GM21528 (cell line): Measurements from ENCODE around the gene LAGE3.
"Not testable (repeated sequence)": the region's sequence is repeated elsewhere in the genome, so short reads cannot be mapped to it uniquely, and the experiment has no call there.

Experiments
- ATAC-seq: cut with Tn5 transposase; IDR thresholded peaks from one replicate; pipeline ENCODE4 v1.9.1; 2021; ENCODE audit warnings: mild to moderate bottlenecking, moderate library complexity; ENCODE audit not compliant: unreplicated experiment, low FRiP score

LAGE3 gene

GRCh38 chrX:154502989-154503388 is 23.9 kb upstream of the LAGE3 start:
- no peak for ATAC-seq

GRCh38 chrX:154502098-154502497 is 23.0 kb upstream of the LAGE3 start:
- no peak for ATAC-seq

DNA sequence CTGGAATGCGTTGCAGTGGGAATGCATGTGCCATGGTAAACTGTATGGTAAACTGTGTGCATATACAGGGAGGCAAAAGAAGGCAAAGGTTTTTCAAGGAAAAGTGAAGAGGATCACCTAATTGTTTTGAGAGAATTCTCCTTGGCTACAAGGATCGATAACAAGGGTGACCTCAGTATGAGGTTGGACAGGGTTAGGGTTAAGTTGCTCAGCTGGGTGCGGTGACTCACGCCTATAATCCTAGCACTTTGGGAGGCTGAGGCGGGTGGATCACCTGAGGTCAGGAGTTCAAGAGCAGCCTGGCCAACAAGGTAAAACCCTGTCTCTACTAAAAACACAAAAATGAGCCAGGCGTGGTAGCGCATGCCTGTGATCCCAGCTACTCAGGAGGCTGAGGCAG is 22.3 kb upstream of the LAGE3 start:
- not testable (repeated sequence) for ATAC-seq

DNA sequence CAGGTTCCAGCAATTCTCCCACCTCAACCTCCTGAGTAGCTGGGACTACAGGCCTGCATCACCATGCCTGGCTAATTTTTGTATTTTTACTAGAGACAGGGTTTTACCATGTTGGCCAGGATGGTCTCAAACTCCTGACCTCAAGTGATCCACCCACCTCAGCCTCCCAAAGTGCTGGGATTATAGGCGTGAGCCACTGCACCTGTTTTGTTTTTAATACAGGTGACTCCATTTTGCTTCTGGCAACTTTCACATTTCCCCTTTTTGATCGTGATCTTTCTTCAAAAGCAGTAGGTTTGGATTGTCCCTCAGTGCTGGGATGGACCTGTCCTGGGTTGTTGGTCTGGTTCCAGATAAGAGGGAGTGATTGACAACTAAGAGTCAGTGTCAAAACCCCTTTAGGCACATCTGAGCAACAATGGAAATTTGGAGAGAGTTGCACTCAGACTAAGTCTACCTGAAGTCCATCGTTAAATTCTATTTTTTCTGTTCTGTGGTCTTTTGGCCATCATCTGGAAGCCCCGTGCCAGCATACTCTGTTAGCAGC is 17.6 kb upstream of the LAGE3 start:
- ATAC-seq = not testable (repeated sequence)

GRCh38 chrX:154495472-154495922 is 16.4 kb upstream of the LAGE3 start:
- no peak for ATAC-seq

GRCh38 chrX:154494715-154495114 is 15.6 kb upstream of the LAGE3 start:
- no peak for ATAC-seq

DNA sequence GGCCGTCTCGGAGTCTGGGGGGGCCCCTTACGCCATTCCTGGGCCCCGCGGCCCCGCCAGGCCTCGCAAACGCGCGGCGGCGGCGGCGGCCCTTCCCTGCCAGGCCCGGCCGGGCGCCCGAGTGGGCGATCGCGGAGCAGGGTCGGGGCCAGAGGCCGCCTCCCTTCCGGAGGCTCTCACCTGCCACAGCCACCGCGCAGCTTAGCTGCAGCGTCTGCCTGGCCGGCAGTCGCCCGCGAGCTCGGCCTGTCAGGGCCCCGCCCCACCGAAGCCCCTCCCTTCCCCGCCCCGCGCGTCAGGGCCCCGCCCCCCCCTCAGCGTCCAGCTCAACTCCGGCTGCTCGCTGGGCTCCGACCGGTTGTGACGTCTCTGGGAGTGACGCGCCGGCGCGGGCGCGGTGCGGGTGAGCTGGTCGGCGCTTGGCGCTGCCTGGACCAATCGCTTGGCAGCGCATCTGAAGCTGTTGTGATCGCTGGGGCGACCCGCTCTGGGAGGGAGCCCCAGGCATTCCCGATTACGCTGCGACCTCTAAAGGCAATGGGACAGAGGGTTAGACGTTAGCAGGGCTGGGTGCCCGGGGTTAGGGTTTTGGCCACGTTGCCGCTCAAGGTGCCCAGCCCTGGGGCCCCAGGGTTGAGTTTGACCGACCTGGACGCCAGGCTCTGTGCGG is 11.5 kb upstream of the LAGE3 start, which contains the start of gene SLC10A3:
Gene SLC10A3, minus strand, starts transcription at position 216 of the 670 bp plus-strand sequence. CDS start 1,689 bp downstream, outside the sequence.
- peak; percentile 71 for ATAC-seq

- peak; percentile 29 for ATAC-seq
These were observed 10.9 kb upstream of the LAGE3 start for GRCh38 chrX:154490021-154490413.

DNA sequence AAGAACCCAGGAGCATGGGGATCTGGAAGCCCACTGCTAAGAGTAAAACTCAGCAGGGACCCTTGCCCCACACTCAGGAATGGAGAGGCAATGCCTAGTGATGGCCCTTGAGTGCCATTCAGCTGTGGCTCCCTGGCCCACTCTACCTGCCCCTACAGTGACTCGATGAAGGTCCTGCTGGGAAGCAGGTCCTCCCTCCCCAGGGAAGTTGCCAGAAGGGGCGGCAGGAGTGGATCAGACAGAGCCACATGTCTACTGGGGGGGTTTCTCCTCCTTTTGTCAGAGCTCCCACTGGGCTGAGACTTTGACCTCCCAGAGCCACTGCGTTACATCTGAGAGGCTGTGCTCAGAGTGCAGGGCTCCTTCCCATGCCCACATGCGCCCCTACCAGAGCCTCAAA is 10.1 kb upstream of the LAGE3 start:
- ATAC-seq = no peak

GRCh38 chrX:154488336-154489075 is 9.4 kb upstream of the LAGE3 start:
- ATAC-seq = no peak

- no peak for ATAC-seq
These were observed 8.6 kb upstream of the LAGE3 start for GRCh38 chrX:154487518-154488290.

DNA sequence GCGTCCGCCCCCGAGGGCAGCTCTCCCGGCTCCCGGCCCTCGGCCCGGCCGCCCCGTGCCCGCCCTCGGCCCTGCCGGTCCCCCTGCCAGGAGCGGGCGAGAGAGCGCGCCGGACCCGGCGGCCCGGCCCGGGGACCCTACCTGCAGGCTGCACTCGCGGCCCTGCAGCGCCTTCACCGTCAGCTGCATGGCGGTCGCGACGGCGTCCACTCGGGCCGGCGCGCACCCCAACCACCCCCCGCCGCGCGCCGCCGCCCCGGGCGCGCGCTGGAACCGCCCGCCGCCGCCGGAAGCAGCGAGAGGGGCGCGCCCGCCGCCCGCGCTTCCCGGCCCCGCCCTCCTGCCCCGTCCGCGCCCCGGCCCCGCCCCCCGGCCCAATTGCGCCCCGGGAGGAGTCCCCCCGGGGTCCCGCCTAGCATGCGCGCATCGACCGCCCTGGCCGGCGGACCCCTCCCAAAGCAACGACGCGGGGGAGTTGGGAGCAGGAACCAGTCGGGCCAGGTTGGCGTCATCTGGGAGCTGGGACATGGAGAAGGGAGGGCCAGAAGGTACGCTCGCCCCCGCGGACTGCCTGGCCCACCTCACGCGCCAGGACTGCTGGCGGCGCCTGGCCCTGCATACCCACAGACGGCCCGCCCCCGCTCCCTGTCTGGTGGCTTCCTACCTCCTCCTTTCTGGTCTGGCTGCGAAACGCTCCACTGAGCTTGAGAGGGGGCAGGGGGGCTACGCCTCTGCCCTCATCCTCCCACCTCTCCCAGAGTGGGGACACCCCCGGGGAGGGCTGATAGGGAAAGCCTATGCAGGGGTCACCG is 7.5 kb upstream of the LAGE3 start, which contains the start of gene UBL4A:
Gene UBL4A, minus strand, starts transcription at position 220 of the 812 bp plus-strand sequence. Its CDS starts 31 bp downstream, at position 189.
- ATAC-seq = no peak

GRCh38 chrX:154486052-154486395 is 6.9 kb upstream of the LAGE3 start:
- no peak for ATAC-seq

GRCh38 chrX:154485150-154486051 is 6.3 kb upstream of the LAGE3 start:
- no peak for ATAC-seq

GRCh38 chrX:154484255-154485149 is 5.4 kb upstream of the LAGE3 start:
- ATAC-seq = no peak

DNA sequence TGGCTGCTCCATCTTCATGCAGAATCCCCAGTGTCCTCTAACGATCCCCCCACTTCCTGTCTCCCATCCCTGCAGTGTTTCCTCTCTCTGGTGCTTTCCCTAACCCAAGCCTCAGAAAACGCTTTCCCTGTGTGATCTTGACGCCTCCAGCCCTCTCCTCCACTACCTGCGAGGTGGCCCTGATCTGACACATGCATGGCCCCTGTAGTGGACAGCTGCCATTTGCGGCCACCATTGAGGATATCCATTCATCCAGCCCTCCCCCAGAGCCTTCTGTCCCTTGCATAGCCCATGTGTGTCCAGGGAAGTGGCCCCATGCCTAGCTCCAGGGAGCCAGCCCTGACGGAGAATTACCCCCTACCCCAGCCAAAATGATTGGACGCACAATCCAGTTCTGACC is 4.2 kb upstream of the LAGE3 start:
- no peak for ATAC-seq

DNA sequence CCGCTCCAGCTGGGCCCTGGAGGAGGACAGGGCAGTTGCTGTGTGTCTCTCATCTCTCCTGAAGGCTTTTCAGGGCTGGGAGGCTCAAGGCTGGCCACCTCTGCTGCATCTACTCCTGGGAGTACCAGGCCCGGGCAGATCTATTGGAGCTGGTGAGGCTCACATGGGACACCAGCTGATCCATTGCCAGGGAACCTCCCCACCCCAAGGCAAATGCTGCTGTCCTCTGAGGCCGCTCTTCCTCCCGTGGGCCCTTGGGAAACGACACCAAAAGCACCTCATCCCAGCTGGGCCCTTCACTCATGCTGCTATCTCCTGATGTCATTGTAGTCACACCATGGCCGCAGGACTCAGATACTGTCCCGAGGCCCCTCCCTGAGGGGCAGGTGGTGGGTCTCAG is 3.7 kb upstream of the LAGE3 start:
- ATAC-seq = no peak
